ENCODE results near the gene DNAI1. TPM values are rescaled to one million over a fixed set of nuclear protein-coding genes. Genes with fewer than 3 reads are reported as not detected.

The DNAI1 gene
- polyA plus RNA-seq, 2 of the 4 experiments (the other 2 are of a cell fraction) = 0.27 to 0.40 TPM

DNA sequence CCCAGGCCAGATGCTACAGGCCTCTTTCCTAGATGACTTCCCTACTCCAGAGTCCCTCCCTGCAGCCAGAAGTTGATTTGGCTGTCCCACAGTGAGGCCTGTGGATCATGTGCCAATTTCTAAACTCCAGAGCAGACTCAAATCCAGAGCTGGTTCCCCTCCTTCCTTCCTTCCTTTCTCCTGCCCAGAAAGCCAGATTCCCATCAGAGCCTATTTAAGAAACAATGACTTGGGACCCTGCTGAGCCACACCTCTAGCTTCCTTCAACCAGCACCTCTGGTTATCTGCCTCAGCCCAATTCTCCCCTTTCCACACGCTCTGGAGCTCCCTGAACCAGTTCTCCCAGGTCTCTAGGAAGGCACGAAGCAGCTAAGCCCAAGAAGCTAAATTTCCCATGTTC lies 7.5 kb upstream of the DNAI1 start:
- POLR2A ChIA-PET = no interaction called here
- no peak for ATAC-seq

More for the DNA sequence above, 7.5 kb upstream of the DNAI1 start:
- 91% methylated on average over 2 of the region's 2 CpGs for WGBS (ENCODE audit: missing lambda C conversion rate)
- Histone ChIP-seq H3K9me3 (no peaks in the 10 kb centered on the region), H3K4me2 (no peak overlapping the region), H3K4me1 (peaks cover 6% of the 10 kb centered on the region; the same call in 1 of the 3 replicates), H3K27ac (no peak overlapping the region), H3K4me3 (no peak overlapping the region)
- DNase-seq (ENCODE audit: low read depth in 1 of 2, low spot score in 1 of 2) (no peak), FAIRE-seq (no peak)
- CTCF ChIA-PET = interaction anchor here (0.6 to 9.5 kb wide), 10 partner anchors 14 to 152 kb away, joined by 3 to 70 read pairs (median 4); no protein-coding TSS in a partner anchor
- TF ChIP-seq, protein P1, sequence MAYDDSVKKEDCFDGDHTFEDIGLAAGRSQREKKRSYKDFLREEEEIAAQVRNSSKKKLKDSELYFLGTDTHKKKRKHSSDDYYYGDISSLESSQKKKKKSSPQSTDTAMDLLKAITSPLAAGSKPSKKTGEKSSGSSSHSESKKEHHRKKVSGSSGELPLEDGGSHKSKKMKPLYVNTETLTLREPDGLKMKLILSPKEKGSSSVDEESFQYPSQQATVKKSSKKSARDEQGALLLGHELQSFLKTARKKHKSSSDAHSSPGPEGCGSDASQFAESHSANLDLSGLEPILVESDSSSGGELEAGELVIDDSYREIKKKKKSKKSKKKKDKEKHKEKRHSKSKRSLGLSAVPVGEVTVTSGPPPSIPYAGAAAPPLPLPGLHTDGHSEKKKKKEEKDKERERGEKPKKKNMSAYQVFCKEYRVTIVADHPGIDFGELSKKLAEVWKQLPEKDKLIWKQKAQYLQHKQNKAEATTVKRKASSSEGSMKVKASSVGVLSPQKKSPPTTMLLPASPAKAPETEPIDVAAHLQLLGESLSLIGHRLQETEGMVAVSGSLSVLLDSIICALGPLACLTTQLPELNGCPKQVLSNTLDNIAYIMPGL (CRISPR knock-in tag; IDR thresholded peaks at IDR 0.05; ENCODE audit: borderline replicate concordance) = no peak
- no peak for TF ChIP-seq ZSCAN20 (CRISPR knock-in tag; IDR thresholded peaks at IDR 0.05)
- TF ChIP-seq EP300 (IDR thresholded peaks at IDR 0.05) = no peak
- no peak for TF ChIP-seq FOSB (CRISPR knock-in tag; IDR thresholded peaks at IDR 0.05)
- no peak for TF ChIP-seq KDM1A (IDR thresholded peaks at IDR 0.05; ENCODE audit: low read depth)
- no peak for TF ChIP-seq HDAC2 (IDR thresholded peaks at IDR 0.05)
- TF ChIP-seq NFE2L2 (conservative IDR thresholded peaks at IDR 0.05; ENCODE audit: low read length) = no peak
- TF ChIP-seq, protein P2, sequence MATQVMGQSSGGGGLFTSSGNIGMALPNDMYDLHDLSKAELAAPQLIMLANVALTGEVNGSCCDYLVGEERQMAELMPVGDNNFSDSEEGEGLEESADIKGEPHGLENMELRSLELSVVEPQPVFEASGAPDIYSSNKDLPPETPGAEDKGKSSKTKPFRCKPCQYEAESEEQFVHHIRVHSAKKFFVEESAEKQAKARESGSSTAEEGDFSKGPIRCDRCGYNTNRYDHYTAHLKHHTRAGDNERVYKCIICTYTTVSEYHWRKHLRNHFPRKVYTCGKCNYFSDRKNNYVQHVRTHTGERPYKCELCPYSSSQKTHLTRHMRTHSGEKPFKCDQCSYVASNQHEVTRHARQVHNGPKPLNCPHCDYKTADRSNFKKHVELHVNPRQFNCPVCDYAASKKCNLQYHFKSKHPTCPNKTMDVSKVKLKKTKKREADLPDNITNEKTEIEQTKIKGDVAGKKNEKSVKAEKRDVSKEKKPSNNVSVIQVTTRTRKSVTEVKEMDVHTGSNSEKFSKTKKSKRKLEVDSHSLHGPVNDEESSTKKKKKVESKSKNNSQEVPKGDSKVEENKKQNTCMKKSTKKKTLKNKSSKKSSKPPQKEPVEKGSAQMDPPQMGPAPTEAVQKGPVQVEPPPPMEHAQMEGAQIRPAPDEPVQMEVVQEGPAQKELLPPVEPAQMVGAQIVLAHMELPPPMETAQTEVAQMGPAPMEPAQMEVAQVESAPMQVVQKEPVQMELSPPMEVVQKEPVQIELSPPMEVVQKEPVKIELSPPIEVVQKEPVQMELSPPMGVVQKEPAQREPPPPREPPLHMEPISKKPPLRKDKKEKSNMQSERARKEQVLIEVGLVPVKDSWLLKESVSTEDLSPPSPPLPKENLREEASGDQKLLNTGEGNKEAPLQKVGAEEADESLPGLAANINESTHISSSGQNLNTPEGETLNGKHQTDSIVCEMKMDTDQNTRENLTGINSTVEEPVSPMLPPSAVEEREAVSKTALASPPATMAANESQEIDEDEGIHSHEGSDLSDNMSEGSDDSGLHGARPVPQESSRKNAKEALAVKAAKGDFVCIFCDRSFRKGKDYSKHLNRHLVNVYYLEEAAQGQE (IDR thresholded peaks at IDR 0.05) = no peak
- TF ChIP-seq ZFP36 (IDR thresholded peaks at IDR 0.05; ENCODE audit: borderline replicate concordance, partially characterized antibody) = no peak
- TF ChIP-seq, protein P3, sequence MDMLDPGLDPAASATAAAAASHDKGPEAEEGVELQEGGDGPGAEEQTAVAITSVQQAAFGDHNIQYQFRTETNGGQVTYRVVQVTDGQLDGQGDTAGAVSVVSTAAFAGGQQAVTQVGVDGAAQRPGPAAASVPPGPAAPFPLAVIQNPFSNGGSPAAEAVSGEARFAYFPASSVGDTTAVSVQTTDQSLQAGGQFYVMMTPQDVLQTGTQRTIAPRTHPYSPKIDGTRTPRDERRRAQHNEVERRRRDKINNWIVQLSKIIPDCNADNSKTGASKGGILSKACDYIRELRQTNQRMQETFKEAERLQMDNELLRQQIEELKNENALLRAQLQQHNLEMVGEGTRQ (IDR thresholded peaks at IDR 0.05) = no peak
- TF ChIP-seq, protein P4, sequence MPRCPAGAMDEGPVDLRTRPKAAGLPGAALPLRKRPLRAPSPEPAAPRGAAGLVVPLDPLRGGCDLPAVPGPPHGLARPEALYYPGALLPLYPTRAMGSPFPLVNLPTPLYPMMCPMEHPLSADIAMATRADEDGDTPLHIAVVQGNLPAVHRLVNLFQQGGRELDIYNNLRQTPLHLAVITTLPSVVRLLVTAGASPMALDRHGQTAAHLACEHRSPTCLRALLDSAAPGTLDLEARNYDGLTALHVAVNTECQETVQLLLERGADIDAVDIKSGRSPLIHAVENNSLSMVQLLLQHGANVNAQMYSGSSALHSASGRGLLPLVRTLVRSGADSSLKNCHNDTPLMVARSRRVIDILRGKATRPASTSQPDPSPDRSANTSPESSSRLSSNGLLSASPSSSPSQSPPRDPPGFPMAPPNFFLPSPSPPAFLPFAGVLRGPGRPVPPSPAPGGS (IDR thresholded peaks at IDR 0.05) = no peak
- TF ChIP-seq PHF8 (IDR thresholded peaks at IDR 0.05; ENCODE audit: borderline replicate concordance, low read depth) = no peak
- no peak for TF ChIP-seq KDM5A (IDR thresholded peaks at IDR 0.05)
- TF ChIP-seq CHD4 (IDR thresholded peaks at IDR 0.05; ENCODE audit: borderline replicate concordance) = no peak
- no peak for TF ChIP-seq EHMT2 (IDR thresholded peaks at IDR 0.05; ENCODE audit: low read depth)
- no peak for TF ChIP-seq ATOH8 (CRISPR knock-in tag; IDR thresholded peaks at IDR 0.05; ENCODE audit: low read depth)
- no peak for TF ChIP-seq FOXS1 (CRISPR knock-in tag; IDR thresholded peaks at IDR 0.05)
- TF ChIP-seq ELK1 (IDR thresholded peaks at IDR 0.05; ENCODE audit: low read depth, low read length) = no peak
- TF ChIP-seq CHD2 (IDR thresholded peaks at IDR 0.05; ENCODE audit: low read length, partially characterized antibody) = no peak
- TF ChIP-seq HOXB5 (CRISPR knock-in tag; IDR thresholded peaks at IDR 0.05) = no peak
